WTC11 (cell line): ENCODE data around the gene AREL1. TPM values are rescaled to one million over a fixed set of nuclear protein-coding genes. Genes with fewer than 3 reads are reported as not detected.

Source experiments
- ATAC-seq: fragments of 200-7000 bp; cut with Tn5 transposase; 2 replicates; pipeline ENCODE4 v1.10.0; 2021; ENCODE audit warnings: mild to moderate bottlenecking, moderate library complexity
- CTCF ChIA-PET: fragments of 300-600 bp; sonication (Branson Sonifier 250); formaldehyde crosslinking; loops from one replicate; lab custom pipeline; 2021; ENCODE audit warnings: antibody characterized with exemption; lab: Charles Lee
- POLR2A ChIA-PET: fragments of 350-600 bp; sonication (Branson Sonifier 250); formaldehyde crosslinking; loops from one replicate; lab custom pipeline; 2021; ENCODE audit warnings: antibody characterized with exemption; lab: Charles Lee
- DNase-seq: peaks from one replicate; pipeline ENCODE4 v3.0.0; 2021; ENCODE audit warnings: low spot score
- H3K27ac Mint-ChIP-seq: 2 replicates; pipeline ENCODE4 v1.8.0; 2021; ENCODE audit warnings: mixed read lengths
- H3K27me3 Mint-ChIP-seq: 2 replicates; pipeline ENCODE4 v1.8.0; 2021; ENCODE audit warnings: low read depth, mild to moderate bottlenecking, moderate library complexity, mixed read lengths
- H3K36me3 Mint-ChIP-seq: 2 replicates; pipeline ENCODE4 v1.8.0; 2021; ENCODE audit warnings: mixed read lengths
- H3K4me1 Mint-ChIP-seq: 2 replicates; pipeline ENCODE4 v1.8.0; 2022; ENCODE audit warnings: mixed read lengths
- H3K4me3 Mint-ChIP-seq: 2 replicates; pipeline ENCODE4 v1.8.0; 2021; ENCODE audit warnings: mild to moderate bottlenecking, moderate library complexity, mixed read lengths
- H3K9me3 Mint-ChIP-seq: 2 replicates; pipeline ENCODE4 v1.8.0; 2021; ENCODE audit warnings: mixed read lengths
- AFF4 ChIP-seq: sonication (generic); formaldehyde crosslinking; IDR thresholded peaks from 2 replicates; pipeline ENCODE4 v1.8.1; 2023; ENCODE audit warnings: mild to moderate bottlenecking, missing genetic modification reagents, borderline replicate concordance
- ATF2 ChIP-seq: sonication (generic); formaldehyde crosslinking; IDR thresholded peaks from 2 replicates; pipeline ENCODE4 v1.8.1; 2022; ENCODE audit warnings: low read depth, missing genetic modification reagents, borderline replicate concordance
- ATF3 ChIP-seq: sonication (generic); formaldehyde crosslinking; conservative IDR thresholded peaks from 2 replicates; pipeline ENCODE4 v1.8.1; 2022; ENCODE audit warnings: mild to moderate bottlenecking, missing genetic modification reagents
- E2F5 ChIP-seq: sonication (generic); formaldehyde crosslinking; IDR thresholded peaks from 2 replicates; pipeline ENCODE4 v1.8.1; 2022; ENCODE audit warnings: mild to moderate bottlenecking, moderate library complexity, missing genetic modification reagents
- ELF4 ChIP-seq: sonication (generic); formaldehyde crosslinking; IDR thresholded peaks from 2 replicates; pipeline ENCODE4 v1.8.1; 2022; ENCODE audit warnings: low read depth, mild to moderate bottlenecking, moderate library complexity, missing genetic modification reagents
- JUN ChIP-seq: sonication (generic); formaldehyde crosslinking; IDR thresholded peaks from 2 replicates; pipeline ENCODE4 v1.8.0; 2023; ENCODE audit warnings: mild to moderate bottlenecking, missing genetic modification reagents
- MAX ChIP-seq: sonication (generic); formaldehyde crosslinking; IDR thresholded peaks from 2 replicates; pipeline ENCODE4 v1.8.0; 2022; ENCODE audit warnings: mild to moderate bottlenecking, missing genetic modification reagents
- NR1H2 ChIP-seq: sonication (generic); formaldehyde crosslinking; IDR thresholded peaks from 2 replicates; pipeline ENCODE4 v1.9.0; 2021; ENCODE audit warnings: mild to moderate bottlenecking, moderate library complexity, missing genetic modification reagents
- PRDM15 ChIP-seq: sonication (generic); formaldehyde crosslinking; IDR thresholded peaks from 2 replicates; pipeline ENCODE4 v1.8.0; 2022; ENCODE audit warnings: missing genetic modification reagents
- PRRX2 ChIP-seq: fragments of 250-450 bp; sonication (Bioruptor Pico); IDR thresholded peaks from 2 replicates; pipeline ENCODE4 v1.8.0; 2021; ENCODE audit warnings: mild to moderate bottlenecking
- TCF7 ChIP-seq: sonication (generic); formaldehyde crosslinking; IDR thresholded peaks from 2 replicates; pipeline ENCODE4 v1.8.0; 2022; ENCODE audit warnings: mild to moderate bottlenecking, low read depth, missing genetic modification reagents, moderate library complexity
- TEAD4 ChIP-seq: sonication (generic); formaldehyde crosslinking; IDR thresholded peaks from 2 replicates; pipeline ENCODE4 v1.8.0; 2022; ENCODE audit warnings: mild to moderate bottlenecking, missing genetic modification reagents
- TP53 ChIP-seq: sonication (generic); formaldehyde crosslinking; IDR thresholded peaks from 2 replicates; pipeline ENCODE4 v1.8.1; 2023; ENCODE audit warnings: mild to moderate bottlenecking, missing genetic modification reagents
- ZNF532 ChIP-seq: fragments of 250-450 bp; sonication (Bioruptor Pico); IDR thresholded peaks from 2 replicates; pipeline ENCODE4 v1.9.0; 2021; ENCODE audit warnings: mild to moderate bottlenecking, borderline replicate concordance
- ZSCAN18 ChIP-seq: fragments of 250-450 bp; sonication (Bioruptor Pico); IDR thresholded peaks from 2 replicates; pipeline ENCODE4 v2.1.2; 2022; ENCODE audit warnings: mild to moderate bottlenecking, moderate library complexity
- total RNA-seq: library from RNA; stranded (reverse); gene quantifications from 3 replicates; pipeline ENCODE4 v1.2.3, GENCODE V29; 2021

Gene AREL1
- total RNA-seq, 1 experiment from 2014 or later = 37.0 TPM

- TF ChIP-seq ZNF532 (CRISPR knock-in tag) = no peak
- no peak for TF ChIP-seq TCF7
- TF ChIP-seq MAX = no peak
- TF ChIP-seq TP53 (CRISPR knock-in tag) = no peak
Observed at GRCh38 chr14:74628418-74628817, 84.5 kb downstream of the AREL1 start (continued).

GRCh38 chr14:74627076-74627475, 85.8 kb downstream of the AREL1 start:
- Mint-ChIP-seq H3K4me3 (no peak overlapping the region), H3K36me3 (no peaks in the 10 kb centered on the region), H3K27me3 (no peaks in the 10 kb centered on the region; the same call in 1 of the 2 replicates), H3K9me3 (no peaks in the 10 kb centered on the region), H3K27ac (no peak overlapping the region), H3K4me1 (peaks cover 21% of the 10 kb centered on the region)
- ChIA-PET POLR2A (no interaction called here), CTCF (interaction anchor here (1.2 to 1.9 kb wide), 3 partner anchors 15 to 18 kb away, joined by 4 to 8 read pairs (median 5); partner anchors contain the start of gene LTBP2)
- ATAC-seq (no peak), DNase-seq (no peak)
- no peak for TF ChIP-seq MAX
- TF ChIP-seq NR1H2 (CRISPR knock-in tag) = no peak
- TF ChIP-seq E2F5 (CRISPR knock-in tag) = no peak
- TF ChIP-seq AFF4 (CRISPR knock-in tag) = no peak
- TF ChIP-seq JUN (CRISPR knock-in tag) = no peak
- no peak for TF ChIP-seq ATF2 (CRISPR knock-in tag)
- no peak for TF ChIP-seq PRRX2
- TF ChIP-seq ZSCAN18 (CRISPR knock-in tag) = no peak
- TF ChIP-seq TEAD4 (CRISPR knock-in tag) = no peak
- no peak for TF ChIP-seq ATF3 (CRISPR knock-in tag)
- TF ChIP-seq PRDM15 = no peak
- no peak for TF ChIP-seq ELF4
